Spleen (tissue), 11 donors: ENCODE measurements around the gene UGT1A10. TPM values are rescaled to one million over a fixed set of nuclear protein-coding genes. Genes with fewer than 3 reads are reported as not detected.

Experiments
- DNase-seq: peaks from one replicate; pipeline ENCODE4 v3.0.0-alpha.2; 2020
- H3K27ac ChIP-seq, 8 donors: fragments of 200-600 bp; sonication (generic) in 7 of 8; 1 replicate in 4 of 8; 2 replicates in 4 of 8; pipeline versions ENCODE4 v1.5.0 to v1.8.0; 2016 to 2021; ENCODE audit warnings: inconsistent platforms in 4 of 8, mild to moderate bottlenecking in 4 of 8, moderate library complexity in 1 of 8
- H3K27me3 ChIP-seq, 7 donors: fragments of 200-600 bp; sonication (generic) in 6 of 7; replicated peaks in 1 of 7; 1 replicate in 4 of 7; 2 replicates in 3 of 7; pipeline versions ENCODE4 v1.5.0 to v1.8.0; 2016 to 2021; ENCODE audit warnings: inconsistent platforms in 3 of 7, mild to moderate bottlenecking in 1 of 7
- H3K36me3 ChIP-seq, 6 donors: fragments of 200-600 bp; sonication (generic) in 5 of 6; 1 replicate in 4 of 6; 2 replicates in 2 of 6; pipeline versions ENCODE4 v1.5.0 to v1.8.0; 2016 to 2021; ENCODE audit warnings: inconsistent platforms in 2 of 6
- H3K4me1 ChIP-seq, 6 donors: fragments of 200-600 bp; sonication (generic) in 5 of 6; 1 replicate in 3 of 6; 2 replicates in 3 of 6; pipeline versions ENCODE4 v1.5.0 to v1.8.0; 2016 to 2021; ENCODE audit warnings: inconsistent platforms in 3 of 6
- H3K4me3 ChIP-seq, 8 donors: fragments of 200-600 bp; sonication (generic) in 7 of 8; 1 replicate in 4 of 8; 2 replicates in 4 of 8; pipeline versions ENCODE4 v1.5.0 to v1.8.0; 2016 to 2021; ENCODE audit warnings: inconsistent platforms in 4 of 8, mild to moderate bottlenecking in 4 of 8, moderate library complexity in 2 of 8
- H3K9me3 ChIP-seq, 8 donors: fragments of 200-600 bp; sonication (generic) in 7 of 8; 1 replicate in 4 of 8; 2 replicates in 4 of 8; pipeline versions ENCODE4 v1.5.0 to v1.8.0; 2016 to 2021; ENCODE audit warnings: inconsistent platforms in 4 of 8
- CTCF ChIP-seq, 11 experiments: fragments of 200-600 bp in 7 of 11; fragments of 450-650 bp in 4 of 11; sonication (generic) in 4 of 11; IDR thresholded peaks in 8 of 11; conservative IDR thresholded peaks in 3 of 11; 1 replicate in 7 of 11; 2 replicates in 4 of 11; pipeline versions ENCODE4 v1.4.0 to v1.8.0; 2016 to 2021; ENCODE audit warnings: antibody characterized with exemption in 11 of 11, inconsistent platforms in 4 of 11, mild to moderate bottlenecking in 1 of 11
- POLR2A ChIP-seq, 3 donors: fragments of 450-650 bp; IDR thresholded peaks; one replicate each; pipeline ENCODE4 v1.5.1; 2017; ENCODE audit warnings: antibody characterized with exemption in 3 of 3, mild to moderate bottlenecking in 1 of 3
- POLR2AphosphoS5 ChIP-seq, 3 donors: sonication (generic); formaldehyde crosslinking; IDR thresholded peaks; one replicate each; pipeline ENCODE4 v1.5.1; 2017; ENCODE audit warnings: antibody characterized with exemption in 3 of 3
- WGBS, 5 donors: extraction: QIAGEN DNeasy Blood & Tissue Kit in 3 of 5; methylation state at CpG; one replicate each; pipeline versions ENCODE4 v1.1.5 to v1.1.7; 2013 to 2018; 5-methylcytosine and 5-hydroxymethylcytosine counted together
- intact Hi-C: fragments of 100-400 bp; cut with DNase I; formaldehyde crosslinking; loops from one replicate; pipeline ENCODE4 v1.15.0; 2023; ENCODE audit warnings: low total_unique reads
- polyA plus RNA-seq, 3 donors: library from polyadenylated mRNA; stranded (reverse); fragments of 200-250 nt; gene quantifications; one replicate each; pipeline ENCODE4 v1.2.1, GENCODE V29; 2013
- total RNA-seq, 7 donors: library from RNA; depleted of rRNA in 3 of 7; stranded (reverse); fragments of >200 nt in 3 of 7; fragmentation: NEBNext Ultra II Directional in 4 of 7; extraction: Animal tissue kit (Norgen Biotek cat#: 25700) in 4 of 7; gene quantifications; one replicate each; pipeline versions ENCODE4 v1.1.0 to v1.2.1, GENCODE V29; 2016 to 2021
- donor health status: healthy with polysubstance abuse.
- donor health status: DM: no; HTN: no; CAD: no; lungs with moderate emphysema.
- donor health status: DM: no; HTN: no; CAD: no.
- donor health status: Bipolar disorder and iron deficiency.
- donor health status: healthy.
- donor health status: DM: no; HTN: no; CAD: no.
- donor health status: DM: yes; HTN: yes; CAD: no.

Gene UGT1A10
- total and polyA plus RNA-seq, 10 donors: 0.03 TPM; not detected in 9

GRCh38 chr2:233764264-233764663 lies 128.0 kb downstream of the UGT1A10 start:
- Histone ChIP-seq H3K36me3 (no peaks in the 10 kb centered on the region), H3K9me3 (no peaks in the 10 kb centered on the region), H3K4me1 (no peaks in the 10 kb centered on the region), H3K27me3 (peaks cover 0 to 29% (median 0%) of the 10 kb centered on the region in 7 donors), H3K4me3 (no peak overlapping the region), H3K27ac (no peak overlapping the region)
- intact Hi-C loops: no loop called here
- no peak for TF ChIP-seq POLR2A (IDR thresholded peaks at IDR 0.05)
- TF ChIP-seq CTCF (IDR thresholded peaks at IDR 0.05 in 8 of 11, conservative IDR thresholded peaks at IDR 0.05 in 3 of 11): no peak
- TF ChIP-seq POLR2AphosphoS5 (IDR thresholded peaks at IDR 0.05): no peak
- DNase-seq: no peak
- 66 to 78% (median 76%) methylated on average over 7 of the region's 7 CpGs for WGBS, 5 donors

- WGBS, 5 donors: 39 to 65% (median 53%) methylated on average over 3 of the region's 3 CpGs
- Histone ChIP-seq H3K9me3 (no peaks in the 10 kb centered on the region), H3K4me3 (no peak overlapping the region), H3K36me3 (no peaks in the 10 kb centered on the region), H3K4me1 (no peaks in the 10 kb centered on the region), H3K27ac (no peak overlapping the region), H3K27me3 (peaks cover 0 to 29% (median 0%) of the 10 kb centered on the region in 7 donors)
- no peak for DNase-seq
- TF ChIP-seq CTCF (IDR thresholded peaks at IDR 0.05 in 8 of 11, conservative IDR thresholded peaks at IDR 0.05 in 3 of 11): no peak
- TF ChIP-seq POLR2AphosphoS5 (IDR thresholded peaks at IDR 0.05): no peak
- no peak for TF ChIP-seq POLR2A (IDR thresholded peaks at IDR 0.05)
- intact Hi-C loops: no loop called here
These were observed 128.5 kb downstream of the UGT1A10 start for GRCh38 chr2:233764761-233765160.

GRCh38 chr2:233766416-233766815 lies 130.2 kb downstream of the UGT1A10 start:
- intact Hi-C loops: no loop called here
- Histone ChIP-seq H3K27ac (no peak overlapping the region), H3K4me1 (no peaks in the 10 kb centered on the region), H3K36me3 (no peaks in the 10 kb centered on the region), H3K4me3 (no peak overlapping the region), H3K27me3 (peaks cover 0 to 29% (median 0%) of the 10 kb centered on the region in 7 donors), H3K9me3 (no peaks in the 10 kb centered on the region)
- TF ChIP-seq POLR2AphosphoS5 (IDR thresholded peaks at IDR 0.05): no peak
- no peak for TF ChIP-seq POLR2A (IDR thresholded peaks at IDR 0.05)
- no peak for TF ChIP-seq CTCF (IDR thresholded peaks at IDR 0.05 in 8 of 11, conservative IDR thresholded peaks at IDR 0.05 in 3 of 11)
- no peak for DNase-seq
- 74 to 81% (median 80%) methylated on average over 4 of the region's 4 CpGs for WGBS, 5 donors

- Histone ChIP-seq H3K4me3 (no peak overlapping the region), H3K27ac (no peak overlapping the region), H3K27me3 (peaks cover 0 to 29% (median 0%) of the 10 kb centered on the region in 7 donors), H3K36me3 (no peaks in the 10 kb centered on the region), H3K4me1 (no peaks in the 10 kb centered on the region), H3K9me3 (no peaks in the 10 kb centered on the region)
- TF ChIP-seq POLR2A (IDR thresholded peaks at IDR 0.05) (no peak), POLR2AphosphoS5 (IDR thresholded peaks at IDR 0.05) (no peak), CTCF (IDR thresholded peaks at IDR 0.05 in 8 of 11, conservative IDR thresholded peaks at IDR 0.05 in 3 of 11) (no peak)
- no peak for DNase-seq
- intact Hi-C loops: no loop called here
- 73 to 82% (median 76%) methylated on average over 4 of the region's 4 CpGs for WGBS, 5 donors
These were observed 131.8 kb downstream of the UGT1A10 start for GRCh38 chr2:233768076-233768475.
